MV-4-11 (cell line): ENCODE results near the gene BBX.
"Not testable (repeated sequence)": the region's sequence is repeated elsewhere in the genome, so short reads cannot be mapped to it uniquely, and the experiment has no call there.

ENCODE experiments used
- DNase-seq: peaks from one replicate; lab custom pipeline; 2025; lab: John Stamatoyannopoulos, UW

Gene BBX

GRCh38 chr3:107796791-107797190 is 274.0 kb downstream of the BBX start:
- DNase-seq = peak; percentile 62

GRCh38 chr3:107797586-107797985 is 274.8 kb downstream of the BBX start:
- no peak for DNase-seq

DNA sequence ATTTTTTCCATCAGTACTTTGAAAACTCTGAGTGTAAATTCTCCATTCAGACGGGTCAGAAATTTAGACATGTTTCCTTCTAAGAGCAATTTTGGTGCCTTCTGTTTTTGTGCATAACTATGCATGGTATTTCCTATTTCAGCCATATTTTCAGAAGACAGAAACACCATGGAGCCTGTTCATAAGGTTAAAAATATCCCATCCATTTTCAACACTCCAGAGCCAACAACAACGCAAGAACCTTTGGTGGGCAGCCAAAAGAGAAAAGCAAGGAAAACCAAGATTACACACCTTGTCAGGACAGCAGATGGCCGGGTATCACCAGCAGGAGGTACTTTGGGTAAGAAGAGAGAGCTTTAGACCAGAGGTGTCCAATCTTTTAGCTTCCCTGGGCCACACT is 275.6 kb downstream of the BBX start:
- no peak for DNase-seq

GRCh38 chr3:107800710-107801109 is 277.9 kb downstream of the BBX start:
- no peak for DNase-seq

DNA sequence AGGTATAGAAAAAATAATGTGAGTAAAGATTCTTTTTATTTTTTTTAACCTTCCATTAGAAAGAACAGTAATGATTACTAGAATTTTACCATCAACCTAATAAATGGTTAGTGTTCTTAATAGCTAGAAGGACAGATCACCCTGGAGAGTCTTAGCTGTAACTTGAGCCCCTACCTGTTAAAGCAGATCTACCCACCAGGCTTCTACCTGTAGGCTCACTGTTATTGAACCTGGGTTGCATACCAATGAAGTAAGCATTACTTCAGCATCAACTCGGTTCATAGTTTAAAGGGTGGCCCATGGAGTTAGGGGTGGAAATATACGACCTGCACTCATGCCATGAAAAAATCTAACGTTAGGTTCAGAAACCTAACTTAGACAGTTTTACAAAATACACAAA is 280.4 kb downstream of the BBX start:
- no peak for DNase-seq

- no peak for DNase-seq
Observed at GRCh38 chr3:107806021-107806420, 283.3 kb downstream of the BBX start.

DNA sequence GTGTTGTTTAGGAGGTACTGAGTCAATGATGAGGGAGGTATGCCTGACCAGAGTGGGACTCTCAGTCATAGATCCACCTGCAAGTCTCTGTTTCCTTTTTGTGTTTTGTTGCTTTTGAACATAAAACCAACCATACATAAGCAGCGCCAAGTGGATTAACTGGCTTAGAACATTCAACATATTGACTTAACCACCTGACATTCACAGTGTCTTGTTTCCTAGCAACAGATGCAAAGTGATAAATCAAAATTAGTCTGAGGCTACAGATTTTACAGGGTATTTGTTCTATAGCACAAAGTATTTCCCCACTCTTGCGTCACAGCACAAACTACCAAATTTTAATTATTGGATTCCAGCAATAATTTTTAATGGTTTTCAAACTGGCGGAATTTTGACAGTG is 283.8 kb downstream of the BBX start:
- no peak for DNase-seq

DNA sequence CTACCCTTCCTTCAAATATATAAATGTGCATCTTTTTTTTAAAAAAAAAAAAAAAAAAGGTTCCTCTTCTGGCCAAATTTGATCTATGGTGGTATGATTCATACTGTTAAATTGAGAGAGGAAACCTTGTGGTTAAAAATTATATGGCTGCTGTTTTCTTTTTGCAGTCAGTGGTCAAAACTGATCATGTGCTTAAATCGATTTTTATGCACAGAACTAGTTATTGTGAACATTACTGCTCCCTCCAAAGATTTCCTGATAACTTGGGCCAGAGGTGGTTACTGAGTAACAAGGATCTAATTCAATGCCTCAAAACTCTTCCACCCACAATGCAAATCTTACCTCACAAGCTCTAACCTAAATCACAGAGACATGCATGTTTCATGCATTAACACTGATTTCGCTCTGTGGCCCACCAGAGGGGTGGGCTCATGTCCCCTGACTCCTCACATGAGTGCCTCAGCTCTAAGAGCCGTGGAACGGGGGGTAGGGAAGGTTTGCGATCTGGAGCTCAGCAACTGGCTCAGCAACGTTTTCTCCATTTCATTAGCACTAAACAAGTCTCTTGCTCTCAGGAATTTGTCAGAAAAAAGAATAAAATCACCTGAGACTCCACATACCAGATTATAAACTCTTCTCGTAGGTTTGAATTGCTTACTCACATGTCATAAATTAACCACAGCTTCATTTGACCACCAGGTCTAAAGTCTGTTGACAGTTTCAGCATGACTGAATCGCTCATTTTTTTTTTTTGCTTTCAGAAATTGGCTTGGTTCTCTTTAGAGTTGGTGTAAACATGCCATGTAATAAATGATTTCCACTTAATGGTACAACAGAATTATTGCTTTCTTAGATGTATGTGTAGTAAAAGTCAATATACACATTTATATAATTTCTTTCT is 287.7 kb downstream of the BBX start:
- peak; percentile 82 for DNase-seq

GRCh38 chr3:107813026-107813425 is 290.3 kb downstream of the BBX start:
- DNase-seq = no peak

GRCh38 chr3:107816107-107816506 is 293.3 kb downstream of the BBX start:
- no peak for DNase-seq

DNA sequence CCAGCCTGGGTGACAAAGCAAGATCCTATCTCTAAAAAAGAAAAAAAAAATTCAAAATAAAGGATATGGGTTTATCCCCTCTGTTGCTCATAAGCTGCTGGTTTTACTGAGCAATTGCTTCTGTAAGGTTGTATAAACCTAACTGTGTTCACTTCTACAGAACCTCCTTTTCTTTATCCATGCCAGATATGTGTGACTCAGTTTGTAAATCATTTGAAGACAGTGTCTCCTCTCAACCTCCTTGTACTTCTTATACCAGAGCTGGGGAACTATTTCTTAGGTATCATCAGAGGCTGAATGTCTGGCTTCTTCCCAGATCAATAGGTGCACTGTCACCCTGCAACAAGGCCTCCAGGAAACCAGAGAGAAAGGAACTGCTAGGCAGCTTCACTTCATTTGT is 294.3 kb downstream of the BBX start:
- no peak for DNase-seq

- DNase-seq = no peak
Observed at GRCh38 chr3:107818025-107818424, 295.3 kb downstream of the BBX start.

- no peak for DNase-seq
Observed at GRCh38 chr3:107819656-107820055, 296.9 kb downstream of the BBX start.

DNA sequence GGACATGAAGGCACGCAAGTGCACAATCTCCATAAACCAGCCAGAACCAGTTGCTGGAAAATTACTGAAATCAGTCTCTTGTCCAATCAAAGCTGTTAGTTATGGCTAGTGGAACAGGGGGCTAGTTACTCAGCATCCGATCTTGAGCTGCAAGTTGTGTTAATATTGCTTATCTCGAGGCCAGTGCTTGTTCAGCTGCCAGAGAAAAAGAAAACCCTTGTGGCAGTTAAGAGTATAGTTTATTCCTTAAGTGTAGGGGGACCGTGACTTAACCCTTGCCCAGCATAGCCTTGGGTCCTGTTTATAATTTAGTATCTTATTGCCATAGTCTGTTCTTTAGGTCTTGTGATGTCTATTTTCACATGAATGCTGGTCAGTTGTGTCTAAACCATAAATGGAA is 299.5 kb downstream of the BBX start:
- no peak for DNase-seq

DNA sequence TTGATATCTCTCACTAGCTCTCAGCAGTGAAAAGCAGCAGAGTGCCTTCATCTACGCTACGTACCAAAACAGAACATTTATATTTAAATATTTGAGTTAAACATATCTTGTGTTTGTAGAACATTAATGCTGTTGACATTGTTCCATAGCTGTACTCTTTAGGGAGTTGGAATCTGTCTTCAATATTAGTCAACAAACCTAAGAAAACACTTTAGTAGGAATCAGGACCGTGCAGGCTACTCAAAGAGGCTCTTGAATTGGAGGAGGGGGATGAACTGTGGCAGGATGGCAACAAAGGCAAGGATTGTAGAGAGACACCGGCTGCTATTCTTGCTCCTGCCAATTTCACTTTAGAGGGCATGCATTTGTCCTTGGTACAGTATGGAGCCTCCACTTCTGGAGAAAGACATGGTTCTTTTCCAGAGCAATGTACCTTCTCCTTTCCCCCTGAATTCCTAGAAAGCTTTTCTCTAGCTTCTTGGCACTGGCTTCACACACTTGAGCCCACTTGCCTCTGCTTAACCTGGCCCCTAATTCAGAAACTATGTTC is 302.1 kb downstream of the BBX start:
- no peak for DNase-seq

- no peak for DNase-seq
Observed at GRCh38 chr3:107825556-107825955, 302.8 kb downstream of the BBX start.

DNA sequence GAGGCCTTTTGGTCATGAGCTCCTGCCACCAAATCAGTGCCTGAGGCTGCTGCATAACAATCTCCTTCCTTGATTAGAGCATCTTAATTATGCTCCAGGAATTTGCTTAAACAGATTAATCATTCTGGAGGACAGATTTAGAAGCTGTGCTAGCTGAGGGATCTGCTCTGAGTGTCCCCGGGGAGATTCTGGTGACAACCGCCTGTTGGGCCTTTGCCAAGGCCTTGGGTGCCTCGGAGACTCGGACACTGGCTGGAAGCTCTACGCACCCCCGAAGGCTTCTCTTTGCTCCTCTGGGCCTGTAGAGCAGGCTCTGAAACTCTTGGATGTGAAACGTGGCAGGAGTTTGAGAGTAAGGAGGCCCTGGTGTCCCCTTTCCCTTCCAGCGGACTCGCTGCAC is 304.0 kb downstream of the BBX start:
- no peak for DNase-seq

DNA sequence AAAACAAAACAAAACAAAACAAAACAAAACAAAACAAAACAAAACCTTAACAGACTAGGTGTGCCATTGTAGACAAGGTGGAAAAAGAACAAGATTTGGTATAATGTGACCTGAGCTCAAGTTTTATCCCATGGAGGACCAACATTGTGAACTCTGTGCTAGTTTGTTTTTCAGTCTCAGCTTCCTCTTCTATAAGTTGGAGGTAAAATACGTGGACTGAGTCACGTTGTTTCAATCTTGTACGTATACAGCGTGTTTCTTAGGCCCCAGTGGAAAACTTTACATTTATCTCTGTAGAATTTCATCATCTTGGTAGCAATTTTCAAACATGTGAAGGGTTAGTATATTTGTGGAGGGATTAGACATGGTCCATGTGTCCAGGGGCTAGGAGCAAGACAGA is 306.4 kb downstream of the BBX start:
- no peak for DNase-seq

DNA sequence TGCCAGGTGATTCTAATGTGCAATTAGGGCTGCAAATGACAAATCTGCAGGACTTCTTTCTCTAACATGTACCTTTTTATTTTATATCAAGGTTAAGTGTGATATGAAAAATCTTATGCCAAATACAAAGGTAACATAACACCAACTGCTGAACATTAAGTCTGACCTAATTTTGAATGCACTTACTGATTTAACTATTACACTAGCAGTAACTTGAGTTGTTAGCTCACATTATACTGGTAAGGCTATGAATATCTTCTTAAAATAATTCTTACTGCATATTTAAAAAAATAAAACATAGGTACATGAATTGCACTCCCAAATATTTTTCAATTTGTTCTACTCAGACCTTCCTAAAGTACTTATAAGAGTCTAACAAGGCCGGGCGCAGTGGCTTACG is 308.8 kb downstream of the BBX start:
- DNase-seq = no peak

DNA sequence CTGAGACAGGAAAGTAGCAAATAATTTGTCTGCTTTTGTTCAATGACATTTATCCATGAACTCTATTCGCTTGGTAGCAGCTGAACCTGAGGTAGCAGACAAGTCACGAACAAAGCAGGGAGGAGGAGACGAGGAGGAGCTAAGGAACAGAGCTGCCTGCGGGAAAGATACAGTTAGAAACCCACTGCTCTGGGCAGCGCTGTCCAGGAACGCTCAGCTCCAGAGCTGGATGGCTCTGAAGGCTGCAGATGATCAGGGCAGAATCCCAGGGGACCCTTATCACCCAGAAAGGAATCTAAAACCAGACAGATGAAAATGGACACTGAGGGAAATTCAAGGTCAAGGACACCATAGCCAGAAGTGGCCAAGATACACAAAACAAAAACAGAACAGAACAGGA is 310.3 kb downstream of the BBX start:
- DNase-seq = no peak

DNA sequence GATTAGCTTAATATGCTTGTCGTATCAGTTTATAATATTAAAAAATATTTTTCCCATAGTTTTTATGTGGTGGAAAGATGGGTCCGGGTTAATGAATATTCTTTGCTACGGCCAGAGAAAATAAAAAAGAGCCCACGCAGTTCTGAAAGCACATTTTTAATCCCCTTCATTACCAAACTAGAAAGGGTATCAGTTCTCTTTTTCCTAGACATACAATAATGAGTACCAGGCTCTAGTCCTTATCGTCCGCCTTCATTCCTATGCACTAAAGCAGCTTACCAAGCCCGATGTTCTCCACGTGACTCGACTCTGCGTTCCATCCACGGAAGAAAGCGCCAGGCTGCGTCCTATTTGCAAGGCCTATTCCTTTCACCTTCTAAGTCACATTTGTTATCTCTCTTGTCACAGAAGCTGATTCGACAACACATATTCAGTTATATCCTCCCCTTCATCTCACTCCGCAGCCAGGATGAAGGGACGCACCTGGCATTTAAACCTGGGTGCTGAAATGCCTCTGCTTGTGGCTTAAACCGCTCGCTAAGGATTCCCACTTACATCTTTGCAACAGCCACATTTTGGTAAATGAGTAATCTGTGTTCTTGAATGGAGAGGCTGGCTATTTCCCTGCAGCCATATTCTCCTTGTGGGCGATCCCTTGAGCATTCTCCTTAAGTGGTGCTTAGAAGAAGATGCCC is 311.1 kb downstream of the BBX start:
- DNase-seq = no peak

DNA sequence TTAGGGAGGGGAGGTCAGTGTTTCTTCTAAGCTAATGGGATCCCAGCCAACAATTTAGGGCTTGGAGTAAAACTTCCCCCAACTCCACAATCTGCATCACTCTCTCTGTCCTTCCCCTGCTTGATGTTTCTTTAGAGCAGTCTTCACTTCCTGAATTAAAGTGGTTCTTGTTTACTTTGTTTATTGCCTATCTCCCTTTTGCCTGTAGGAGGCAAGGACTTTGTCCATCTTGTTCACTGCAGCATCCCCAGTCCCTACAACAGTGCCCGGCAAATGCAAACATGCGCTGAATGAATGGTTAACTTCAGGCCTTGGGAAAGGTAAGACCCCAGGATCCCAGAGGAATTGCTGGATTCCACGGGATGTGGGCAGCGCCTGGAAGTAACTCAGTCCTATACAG is 312.2 kb downstream of the BBX start:
- not testable (repeated sequence) for DNase-seq

- DNase-seq = no peak
Observed at GRCh38 chr3:107837895-107838612, 315.3 kb downstream of the BBX start.
